ENCODE data around the gene ATP13A4. TPM values are rescaled to one million over a fixed set of nuclear protein-coding genes. Genes with fewer than 3 reads are reported as not detected.

The ATP13A4 gene
- total RNA-seq, 5 donors from 2014 or later (not counting 1 experiment from before 2014, with no cell fraction given): 1.7 to 3.5 (median 2.0) TPM

DNA sequence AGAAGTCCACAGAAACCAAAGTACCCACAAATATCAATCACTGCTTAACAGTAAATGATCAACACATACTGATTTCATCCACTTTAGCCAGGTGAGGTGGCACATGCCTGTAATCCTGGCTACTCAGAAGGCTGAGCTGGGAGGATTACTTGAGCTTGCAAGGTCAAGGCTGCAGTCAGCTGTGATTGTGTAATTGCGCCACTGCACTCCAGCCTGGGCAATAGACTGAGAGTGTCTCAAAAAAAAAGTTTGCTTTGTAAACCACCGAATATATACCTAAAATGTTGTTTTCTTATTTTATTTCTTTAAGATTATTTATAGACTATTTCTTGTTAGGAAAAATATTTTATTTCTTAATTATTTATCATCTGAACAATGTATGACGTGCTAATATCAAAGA, 8.7 kb upstream of the ATP13A4 start:
- no peak overlapping the region for H3K4me3 ChIP-seq (ENCODE audit: control insufficient read depth in 1 of 2, extremely low read depth in 1 of 2, low read length in 1 of 2)
- H3K27me3 ChIP-seq (replicated peaks in 1 of 2; ENCODE audit: control insufficient read depth in 2 of 2, extremely low read depth in 1 of 2, insufficient read depth in 2 of 2, low read length in 1 of 2): no peaks in the 10 kb centered on the region
- no peak for ATAC-seq (replicated peaks in 1 of 4)
- H3K4me1 ChIP-seq (ENCODE audit: control insufficient read depth in 1 of 2, extremely low read depth in 1 of 2, insufficient read depth in 2 of 2, low read length in 2 of 2): no peaks in the 10 kb centered on the region
- H3K27ac ChIP-seq (ENCODE audit: low read length): no peak overlapping the region
- no peaks in the 10 kb centered on the region for H3K36me3 Mint-ChIP-seq
- H3K4me3 Mint-ChIP-seq: no peak overlapping the region
- H3K9me3 ChIP-seq: no peaks in the 10 kb centered on the region
- no peaks in the 10 kb centered on the region for H3K4me1 Mint-ChIP-seq
- ChIA-PET CTCF (no interaction called here), POLR2A (no interaction called here)
- H3K27me3 Mint-ChIP-seq: no peaks in the 10 kb centered on the region
- no peaks in the 10 kb centered on the region for H3K36me3 ChIP-seq (ENCODE audit: control insufficient read depth in 2 of 2, extremely low read depth in 1 of 2, insufficient read depth in 1 of 2, low read length in 1 of 2)
- H3K9me3 Mint-ChIP-seq: no peaks in the 10 kb centered on the region
- no peak for DNase-seq
- no CpG with 5 or more reads among the region's 3 CpGs for WGBS (ENCODE audit: insufficient coverage)
- no peak overlapping the region for H3K27ac Mint-ChIP-seq

- WGBS (ENCODE audit: insufficient coverage): 76% methylated on average over 4 of the region's 4 CpGs
- Mint-ChIP-seq H3K27me3 (no peaks in the 10 kb centered on the region), H3K9me3 (no peaks in the 10 kb centered on the region), H3K4me3 (no peak overlapping the region), H3K27ac (no peak overlapping the region), H3K4me1 (no peaks in the 10 kb centered on the region), H3K36me3 (no peaks in the 10 kb centered on the region)
- no peaks in the 10 kb centered on the region for H3K36me3 ChIP-seq (ENCODE audit: control insufficient read depth in 2 of 2, extremely low read depth in 1 of 2, insufficient read depth in 1 of 2, low read length in 1 of 2)
- H3K27ac ChIP-seq (ENCODE audit: low read length): no peak overlapping the region
- DNase-seq (no peak), ATAC-seq (replicated peaks in 1 of 4) (no peak)
- POLR2A ChIA-PET: no interaction called here
- H3K4me1 ChIP-seq (ENCODE audit: control insufficient read depth in 1 of 2, extremely low read depth in 1 of 2, insufficient read depth in 2 of 2, low read length in 2 of 2): no peaks in the 10 kb centered on the region
- CTCF ChIA-PET: interaction anchor here in 1 of 2 donors (0.5 kb wide), 1 partner anchor 1077 kb away, joined by 5 read pairs; no protein-coding TSS in a partner anchor
- H3K4me3 ChIP-seq (ENCODE audit: control insufficient read depth in 1 of 2, extremely low read depth in 1 of 2, low read length in 1 of 2): no peak overlapping the region
- H3K27me3 ChIP-seq (replicated peaks in 1 of 2; ENCODE audit: control insufficient read depth in 2 of 2, extremely low read depth in 1 of 2, insufficient read depth in 2 of 2, low read length in 1 of 2): no peaks in the 10 kb centered on the region
- no peaks in the 10 kb centered on the region for H3K9me3 ChIP-seq
These were observed 6.2 kb upstream of the ATP13A4 start for GRCh38 chr3:193560870-193561269.

- Mint-ChIP-seq H3K27ac (no peak overlapping the region), H3K36me3 (no peaks in the 10 kb centered on the region), H3K27me3 (no peaks in the 10 kb centered on the region), H3K4me1 (no peaks in the 10 kb centered on the region), H3K9me3 (no peaks in the 10 kb centered on the region), H3K4me3 (no peak overlapping the region)
- ChIA-PET POLR2A (no interaction called here), CTCF (no interaction called here)
- ATAC-seq (replicated peaks in 1 of 4) (no peak), DNase-seq (no peak)
- H3K4me1 ChIP-seq (ENCODE audit: control insufficient read depth in 1 of 2, extremely low read depth in 1 of 2, insufficient read depth in 2 of 2, low read length in 2 of 2): no peaks in the 10 kb centered on the region
- WGBS (ENCODE audit: insufficient coverage): 71% methylated on average over 1 of the region's 4 CpGs
- H3K4me3 ChIP-seq (ENCODE audit: control insufficient read depth in 1 of 2, extremely low read depth in 1 of 2, low read length in 1 of 2): no peak overlapping the region
- no peaks in the 10 kb centered on the region for H3K9me3 ChIP-seq
- H3K27me3 ChIP-seq (replicated peaks in 1 of 2; ENCODE audit: control insufficient read depth in 2 of 2, extremely low read depth in 1 of 2, insufficient read depth in 2 of 2, low read length in 1 of 2): no peaks in the 10 kb centered on the region
- H3K27ac ChIP-seq (ENCODE audit: low read length): no peak overlapping the region
- no peaks in the 10 kb centered on the region for H3K36me3 ChIP-seq (ENCODE audit: control insufficient read depth in 2 of 2, extremely low read depth in 1 of 2, insufficient read depth in 1 of 2, low read length in 1 of 2)
These were observed 5.4 kb upstream of the ATP13A4 start for GRCh38 chr3:193560091-193560490.

- H3K36me3 Mint-ChIP-seq: no peaks in the 10 kb centered on the region
- no peaks in the 10 kb centered on the region for H3K9me3 ChIP-seq
- H3K4me3 Mint-ChIP-seq: no peak overlapping the region
- DNase-seq: no peak
- CTCF ChIA-PET: no interaction called here
- no peaks in the 10 kb centered on the region for H3K9me3 Mint-ChIP-seq
- ATAC-seq (replicated peaks in 1 of 4): no peak
- no peak overlapping the region for H3K27ac Mint-ChIP-seq
- no peak overlapping the region for H3K27ac ChIP-seq (ENCODE audit: low read length)
- H3K27me3 ChIP-seq (replicated peaks in 1 of 2; ENCODE audit: control insufficient read depth in 2 of 2, extremely low read depth in 1 of 2, insufficient read depth in 2 of 2, low read length in 1 of 2): peaks cover 0 to 4% of the 10 kb centered on the region in 2 experiments
- POLR2A ChIA-PET: no interaction called here
- H3K27me3 Mint-ChIP-seq: peaks cover 0 to 1% of the 10 kb centered on the region in 2 donors
- H3K4me3 ChIP-seq (ENCODE audit: control insufficient read depth in 1 of 2, extremely low read depth in 1 of 2, low read length in 1 of 2): no peak overlapping the region
- H3K4me1 Mint-ChIP-seq: no peaks in the 10 kb centered on the region
- H3K4me1 ChIP-seq (ENCODE audit: control insufficient read depth in 1 of 2, extremely low read depth in 1 of 2, insufficient read depth in 2 of 2, low read length in 2 of 2): no peaks in the 10 kb centered on the region
- H3K36me3 ChIP-seq (ENCODE audit: control insufficient read depth in 2 of 2, extremely low read depth in 1 of 2, insufficient read depth in 1 of 2, low read length in 1 of 2): no peaks in the 10 kb centered on the region
These were observed 4.4 kb upstream of the ATP13A4 start for GRCh38 chr3:193559100-193559499.

GRCh38 chr3:193556841-193557240, 2.1 kb upstream of the ATP13A4 start:
- Histone ChIP-seq H3K4me1 (ENCODE audit: control insufficient read depth in 1 of 2, extremely low read depth in 1 of 2, insufficient read depth in 2 of 2, low read length in 2 of 2) (no peaks in the 10 kb centered on the region), H3K36me3 (ENCODE audit: control insufficient read depth in 2 of 2, extremely low read depth in 1 of 2, insufficient read depth in 1 of 2, low read length in 1 of 2) (no peaks in the 10 kb centered on the region), H3K27ac (ENCODE audit: low read length) (no peak overlapping the region), H3K9me3 (no peaks in the 10 kb centered on the region), H3K4me3 (ENCODE audit: control insufficient read depth in 1 of 2, extremely low read depth in 1 of 2, low read length in 1 of 2) (no peak overlapping the region), H3K27me3 (replicated peaks in 1 of 2; ENCODE audit: control insufficient read depth in 2 of 2, extremely low read depth in 1 of 2, insufficient read depth in 2 of 2, low read length in 1 of 2) (peaks cover 0 to 4% of the 10 kb centered on the region in 2 experiments)
- Mint-ChIP-seq H3K4me1 (no peaks in the 10 kb centered on the region), H3K36me3 (no peaks in the 10 kb centered on the region), H3K27ac (no peak overlapping the region), H3K27me3 (peaks cover 0 to 1% of the 10 kb centered on the region in 2 donors), H3K9me3 (no peaks in the 10 kb centered on the region), H3K4me3 (no peak overlapping the region)
- CTCF ChIA-PET: no interaction called here
- no CpG with 5 or more reads among the region's 2 CpGs for WGBS (ENCODE audit: insufficient coverage)
- no peak for ATAC-seq (replicated peaks in 1 of 4)
- no peak for DNase-seq
- POLR2A ChIA-PET: no interaction called here

- H3K27me3 Mint-ChIP-seq: peaks cover 0 to 1% of the 10 kb centered on the region in 2 donors
- Histone ChIP-seq H3K27me3 (replicated peaks in 1 of 2; ENCODE audit: control insufficient read depth in 2 of 2, extremely low read depth in 1 of 2, insufficient read depth in 2 of 2, low read length in 1 of 2) (peaks cover 0 to 4% of the 10 kb centered on the region in 2 experiments), H3K27ac (ENCODE audit: low read length) (no peak overlapping the region), H3K4me3 (ENCODE audit: control insufficient read depth in 1 of 2, extremely low read depth in 1 of 2, low read length in 1 of 2) (no peak overlapping the region), H3K9me3 (no peaks in the 10 kb centered on the region), H3K36me3 (ENCODE audit: control insufficient read depth in 2 of 2, extremely low read depth in 1 of 2, insufficient read depth in 1 of 2, low read length in 1 of 2) (no peaks in the 10 kb centered on the region), H3K4me1 (ENCODE audit: control insufficient read depth in 1 of 2, extremely low read depth in 1 of 2, insufficient read depth in 2 of 2, low read length in 2 of 2) (no peaks in the 10 kb centered on the region)
- no peak overlapping the region for H3K27ac Mint-ChIP-seq
- no peak for ATAC-seq (replicated peaks in 1 of 4)
- DNase-seq: no peak
- no CpG with 5 or more reads among the region's 1 CpG for WGBS (ENCODE audit: insufficient coverage)
- no peaks in the 10 kb centered on the region for H3K4me1 Mint-ChIP-seq
- H3K36me3 Mint-ChIP-seq: peaks cover 2% of the 10 kb centered on the region
- CTCF ChIA-PET: no interaction called here
- H3K4me3 Mint-ChIP-seq: no peak overlapping the region
- no peaks in the 10 kb centered on the region for H3K9me3 Mint-ChIP-seq
- POLR2A ChIA-PET: no interaction called here
These were observed 1.1 kb downstream of the ATP13A4 start for GRCh38 chr3:193553586-193553985.

GRCh38 chr3:193552923-193553322, 1.8 kb downstream of the ATP13A4 start:
- no peak overlapping the region for H3K27ac Mint-ChIP-seq
- no peak overlapping the region for H3K4me3 Mint-ChIP-seq
- peaks cover 2% of the 10 kb centered on the region for H3K36me3 Mint-ChIP-seq
- DNase-seq (no peak), ATAC-seq (replicated peaks in 1 of 4) (no peak)
- WGBS (ENCODE audit: insufficient coverage): no CpG with 5 or more reads among the region's 1 CpG
- Histone ChIP-seq H3K4me1 (ENCODE audit: control insufficient read depth in 1 of 2, extremely low read depth in 1 of 2, insufficient read depth in 2 of 2, low read length in 2 of 2) (no peaks in the 10 kb centered on the region), H3K27ac (ENCODE audit: low read length) (no peak overlapping the region), H3K27me3 (replicated peaks in 1 of 2; ENCODE audit: control insufficient read depth in 2 of 2, extremely low read depth in 1 of 2, insufficient read depth in 2 of 2, low read length in 1 of 2) (peaks cover 0 to 4% of the 10 kb centered on the region in 2 experiments), H3K36me3 (ENCODE audit: control insufficient read depth in 2 of 2, extremely low read depth in 1 of 2, insufficient read depth in 1 of 2, low read length in 1 of 2) (no peaks in the 10 kb centered on the region), H3K9me3 (no peaks in the 10 kb centered on the region), H3K4me3 (ENCODE audit: control insufficient read depth in 1 of 2, extremely low read depth in 1 of 2, low read length in 1 of 2) (no peak overlapping the region)
- ChIA-PET POLR2A (no interaction called here), CTCF (no interaction called here)
- H3K9me3 Mint-ChIP-seq: no peaks in the 10 kb centered on the region
- H3K4me1 Mint-ChIP-seq: no peaks in the 10 kb centered on the region
- peaks cover 0 to 1% of the 10 kb centered on the region in 2 donors for H3K27me3 Mint-ChIP-seq
